Smooth muscle cell (in vitro differentiated cells): ENCODE data around the gene ATRIP. TPM values are rescaled to one million over a fixed set of nuclear protein-coding genes. Genes with fewer than 3 reads are reported as not detected.
A peak's percentile ranks its signal among the peaks of the same experiment; 100 is the strongest.
"Not testable (repeated sequence)": the region's sequence is repeated elsewhere in the genome, so short reads cannot be mapped to it uniquely, and the experiment has no call there.

Experiments used
- DNase-seq: peaks from one replicate; lab custom pipeline; 2025; ENCODE audit not compliant: unreplicated experiment; lab: John Stamatoyannopoulos, UW
- H2AFZ ChIP-seq: fragments of 200-600 bp; sonication (generic); 2 replicates; pipeline ENCODE4 v1.6.0; 2016; ENCODE audit warnings: antibody characterized with exemption, low read depth, mild to moderate bottlenecking
- H3F3A ChIP-seq: fragments of 200-600 bp; sonication (generic); 2 replicates; pipeline ENCODE4 v1.6.0; 2017; ENCODE audit warnings: antibody characterized with exemption, low read depth
- H3K27ac ChIP-seq: fragments of 200-600 bp; sonication (generic); 2 replicates; pipeline ENCODE4 v1.5.1; 2016; ENCODE audit warnings: low read depth, mild to moderate bottlenecking
- H3K27me3 ChIP-seq: fragments of 200-600 bp; sonication (generic); 2 replicates; pipeline ENCODE4 v1.6.1; 2016; ENCODE audit warnings: low read depth, mild to moderate bottlenecking
- H3K36me3 ChIP-seq: fragments of 200-600 bp; sonication (generic); 2 replicates; pipeline ENCODE4 v1.5.1; 2016; ENCODE audit warnings: low read depth
- H3K4me1 ChIP-seq: fragments of 200-600 bp; sonication (generic); 2 replicates; pipeline ENCODE4 v1.5.1; 2016; ENCODE audit warnings: low read depth
- H3K4me2 ChIP-seq: fragments of 200-600 bp; sonication (generic); 2 replicates; pipeline ENCODE4 v1.6.0; 2016; ENCODE audit warnings: mild to moderate bottlenecking
- H3K4me3 ChIP-seq: fragments of 200-600 bp; sonication (generic); 2 replicates; pipeline ENCODE4 v1.5.1; 2016; ENCODE audit warnings: mild to moderate bottlenecking
- H3K79me2 ChIP-seq: fragments of 200-600 bp; sonication (generic); 2 replicates; pipeline ENCODE4 v1.6.0; 2016; ENCODE audit warnings: low read depth, mild to moderate bottlenecking
- H3K9ac ChIP-seq: fragments of 200-600 bp; sonication (generic); 2 replicates; pipeline ENCODE4 v1.6.0; 2016; ENCODE audit warnings: low read depth
- H3K9me3 ChIP-seq: fragments of 200-600 bp; sonication (generic); replicated peaks from 2 replicates; pipeline ENCODE4 v1.5.1; 2016; ENCODE audit warnings: low read depth
- H4K20me1 ChIP-seq: fragments of 200-600 bp; sonication (generic); 2 replicates; pipeline ENCODE4 v1.6.0; 2016; ENCODE audit warnings: low read depth
- CTCF ChIP-seq: fragments of 200-600 bp; sonication (generic); IDR thresholded peaks from 2 replicates; pipeline ENCODE4 v1.5.1; 2017; ENCODE audit warnings: borderline replicate concordance, mild to moderate bottlenecking, antibody characterized with exemption; ENCODE audit not compliant: insufficient read depth, poor library complexity, severe bottlenecking
- WGBS: methylation state at CpG from one replicate; pipeline ENCODE4 v1.1.7; 2016; ENCODE audit warnings: low lambda C conversion rate; 5-methylcytosine and 5-hydroxymethylcytosine counted together
- polyA plus RNA-seq: library from polyadenylated mRNA; unstranded; fragments of >200 nt; fragmentation: Nextera tagmentation; extraction: Ambion mirVana; gene quantifications from 2 replicates; pipeline ENCODE4 v1.2.1, GENCODE V29; 2016
- total RNA-seq: library from RNA; depleted of rRNA; stranded (reverse); fragments of >200 nt; gene quantifications from 2 replicates; pipeline ENCODE4 v1.2.3, GENCODE V29; 2014

The ATRIP gene
- total and polyA plus RNA-seq, 2 experiments from 2014 or later, result 4.0 to 7.3 TPM

DNA sequence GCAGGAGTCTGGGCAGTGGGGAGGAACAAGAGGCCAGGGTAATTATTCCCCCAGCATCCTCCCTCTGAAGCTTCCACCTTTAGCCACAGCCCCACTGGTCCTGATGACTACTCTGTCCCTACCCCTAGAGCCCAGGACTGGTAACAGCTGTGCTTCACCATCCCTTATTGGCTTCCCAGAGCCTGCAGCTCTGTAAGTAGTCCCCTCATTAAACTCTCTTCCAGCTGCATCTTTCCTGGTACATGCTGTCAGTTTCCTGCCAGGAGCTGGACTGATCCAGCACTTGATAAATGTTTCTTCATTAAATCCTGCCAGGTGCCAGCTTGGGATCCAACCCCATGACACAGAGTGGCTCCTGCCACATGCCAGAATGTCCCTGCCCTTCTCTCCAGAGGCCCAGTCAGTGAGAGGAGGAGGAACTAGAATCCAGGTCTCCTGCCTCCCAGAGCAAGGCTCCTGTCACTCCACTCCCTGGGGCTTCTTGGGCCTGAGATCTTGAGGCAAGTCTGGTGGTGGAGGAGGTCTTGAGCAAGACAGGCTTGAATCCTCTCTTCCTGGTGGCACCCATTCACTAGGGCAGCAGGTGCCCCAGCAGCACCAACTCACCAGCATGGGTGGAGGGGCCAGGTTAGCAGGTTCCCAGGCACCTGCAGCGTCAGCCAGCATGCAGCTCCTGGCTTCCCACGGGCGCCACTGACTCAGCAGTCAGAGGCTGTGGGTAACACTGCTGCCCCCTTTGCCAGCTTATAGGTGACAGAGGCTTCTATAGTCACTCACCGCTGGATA, 47.0 kb upstream of the ATRIP start:
- no peak for DNase-seq
- no peak for TF ChIP-seq CTCF
- H3K79me2 ChIP-seq, result no peaks in the 10 kb centered on the region
- no peaks in the 10 kb centered on the region for H3K36me3 ChIP-seq
- H4K20me1 ChIP-seq, result no peaks in the 10 kb centered on the region
- no peaks in the 10 kb centered on the region for H3K9me3 ChIP-seq
- no peaks in the 10 kb centered on the region for H3K4me1 ChIP-seq
- H3K4me3 ChIP-seq, result no peak overlapping the region
- no peaks in the 10 kb centered on the region for H3K27me3 ChIP-seq
- H3K4me2 ChIP-seq, result no peak overlapping the region
- H3K9ac ChIP-seq, result no peak overlapping the region
- WGBS, result 88% methylated on average over 4 of the region's 4 CpGs
- H3F3A ChIP-seq, result no peaks in the 10 kb centered on the region
- no peak overlapping the region for H2AFZ ChIP-seq
- no peak overlapping the region for H3K27ac ChIP-seq

DNA sequence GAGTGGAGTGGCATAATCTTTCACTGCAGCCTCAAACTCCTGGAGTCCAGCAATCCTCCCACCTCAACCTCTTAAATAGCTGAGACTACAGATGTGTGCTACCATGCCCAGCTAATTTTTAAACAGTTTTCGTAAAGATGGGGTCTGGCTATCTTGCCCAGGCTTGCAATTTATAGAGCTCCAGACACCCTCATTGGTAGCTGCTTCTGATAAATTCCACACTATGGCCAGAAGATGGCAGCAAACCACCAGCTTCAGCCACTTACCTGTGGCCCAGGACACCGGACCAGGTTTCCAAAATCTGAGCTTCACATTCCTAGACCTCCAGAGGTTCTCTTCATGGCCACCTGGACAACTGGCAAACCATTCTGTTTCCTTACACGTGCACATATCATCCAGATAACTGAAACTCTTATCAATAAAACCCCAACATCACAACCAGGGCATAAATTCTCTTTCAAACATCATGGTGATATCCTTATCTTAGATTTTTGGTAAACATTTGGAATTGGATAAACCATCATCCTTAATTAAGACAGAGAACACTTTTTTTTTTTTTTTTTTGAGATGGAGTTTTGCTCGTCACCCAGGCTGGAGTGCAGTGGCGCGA, 45.6 kb upstream of the ATRIP start:
- no peaks in the 10 kb centered on the region for H3K9me3 ChIP-seq
- no peaks in the 10 kb centered on the region for H3K27me3 ChIP-seq
- no peaks in the 10 kb centered on the region for H3K36me3 ChIP-seq
- no peak overlapping the region for H3K27ac ChIP-seq
- H3K4me3 ChIP-seq, result no peak overlapping the region
- no peak overlapping the region for H3K9ac ChIP-seq
- peak; percentile 74 for TF ChIP-seq CTCF
- no peak for DNase-seq
- H3K4me2 ChIP-seq, result no peak overlapping the region
- H2AFZ ChIP-seq, result no peak overlapping the region
- no peaks in the 10 kb centered on the region for H3K79me2 ChIP-seq
- no peaks in the 10 kb centered on the region for H3F3A ChIP-seq
- H3K4me1 ChIP-seq, result no peaks in the 10 kb centered on the region
- WGBS, result 80% methylated on average over 6 of the region's 6 CpGs
- no peaks in the 10 kb centered on the region for H4K20me1 ChIP-seq

GRCh38 chr3:48401434-48401901, 45.1 kb upstream of the ATRIP start:
- H3K79me2 ChIP-seq, H3K36me3 ChIP-seq, H3K9me3 ChIP-seq, H3K4me2 ChIP-seq, DNase-seq, H3F3A ChIP-seq, H3K4me3 ChIP-seq, H3K27me3 ChIP-seq, H2AFZ ChIP-seq, H3K4me1 ChIP-seq, H4K20me1 ChIP-seq, H3K9ac ChIP-seq: not testable (repeated sequence)
- 98% methylated on average over 12 of the region's 12 CpGs for WGBS
- peak overlapping the region; percentile 42 for H3K27ac ChIP-seq

GRCh38 chr3:48402281-48402732, 44.2 kb upstream of the ATRIP start:
- WGBS, result 62% methylated on average over 8 of the region's 8 CpGs

More at GRCh38 chr3:48402281-48402732, 44.2 kb upstream of the ATRIP start:
- Histone ChIP-seq H3K4me1 (no peaks in the 10 kb centered on the region), H3K9ac (no peak overlapping the region), H3K4me3 (no peak overlapping the region), H3K79me2 (no peaks in the 10 kb centered on the region), H3K4me2 (no peak overlapping the region), H3K9me3 (no peaks in the 10 kb centered on the region), H3K27ac (peak overlapping the region; percentile 42), H2AFZ (no peak overlapping the region), H3F3A (no peaks in the 10 kb centered on the region), H3K36me3 (no peaks in the 10 kb centered on the region), H3K27me3 (no peaks in the 10 kb centered on the region), H4K20me1 (no peaks in the 10 kb centered on the region)
- no peak for DNase-seq
- TF ChIP-seq CTCF, result no peak
